H9 (cell line): Measurements from ENCODE around the gene ADGB. TPM values are rescaled to one million over a fixed set of nuclear protein-coding genes. Genes with fewer than 3 reads are reported as not detected.

Source experiments
- DNase-seq: peaks from one replicate; pipeline ENCODE4 v3.0.0-alpha.2; 2017
- H2AFZ ChIP-seq: one replicate; pipeline ENCODE4 v1.6.1; 2013; ENCODE audit warnings: mild to moderate bottlenecking, low read length, control low read depth, moderate library complexity
- H2AK5ac ChIP-seq: 2 replicates; pipeline ENCODE4 v1.6.1; 2013; ENCODE audit warnings: low read length, control low read depth, mixed read lengths; ENCODE audit not compliant: insufficient read length
- H2BK120ac ChIP-seq: one replicate; pipeline ENCODE4 v1.6.1; 2013; ENCODE audit warnings: low read depth, mild to moderate bottlenecking, low read length, control low read depth, inconsistent platforms; ENCODE audit not compliant: poor library complexity, severe bottlenecking
- H2BK12ac ChIP-seq: 2 replicates; pipeline ENCODE4 v1.6.1; 2013; ENCODE audit warnings: low read length, control low read depth, mixed read lengths, low read depth; ENCODE audit not compliant: insufficient read length
- H2BK15ac ChIP-seq: 2 replicates; pipeline ENCODE4 v1.6.1; 2013; ENCODE audit warnings: low read depth, low read length, control low read depth
- H2BK20ac ChIP-seq: one replicate; pipeline ENCODE4 v1.6.1; 2013; ENCODE audit warnings: low read depth, mild to moderate bottlenecking, low read length, control low read depth, inconsistent platforms; ENCODE audit not compliant: poor library complexity, severe bottlenecking
- H2BK5ac ChIP-seq: 2 replicates; pipeline ENCODE4 v1.6.1; 2013; ENCODE audit warnings: low read length, control low read depth, mixed read lengths; ENCODE audit not compliant: insufficient read length
- H3K14ac ChIP-seq: 2 replicates; pipeline ENCODE4 v1.6.1; 2013; ENCODE audit warnings: low read length, control low read depth; ENCODE audit not compliant: insufficient read depth
- H3K18ac ChIP-seq: 2 replicates; pipeline ENCODE4 v1.6.1; 2013; ENCODE audit warnings: low read depth, mild to moderate bottlenecking, mixed read lengths, low read length, control low read depth; ENCODE audit not compliant: insufficient read length
- H3K23ac ChIP-seq: 2 replicates; pipeline ENCODE4 v1.6.1; 2013; ENCODE audit warnings: low read length, control low read depth, mixed read lengths, low read depth; ENCODE audit not compliant: insufficient read length
- H3K23me2 ChIP-seq: 2 replicates; pipeline ENCODE4 v1.6.1; 2013; ENCODE audit warnings: low read depth, mild to moderate bottlenecking, mixed read lengths, low read length, control low read depth; ENCODE audit not compliant: insufficient read length, poor library complexity, severe bottlenecking
- H3K27ac ChIP-seq: 2 replicates; pipeline ENCODE4 v1.5.1; 2013; ENCODE audit warnings: low read length, control low read depth, mixed read lengths, low read depth; ENCODE audit not compliant: insufficient read length
- H3K27me3 ChIP-seq: 2 replicates; pipeline ENCODE4 v1.6.1; 2013; ENCODE audit warnings: low read length, control low read depth, inconsistent platforms; ENCODE audit not compliant: insufficient read depth
- H3K4ac ChIP-seq: 2 replicates; pipeline ENCODE4 v1.6.1; 2013; ENCODE audit warnings: low read depth, mild to moderate bottlenecking, control low read depth, inconsistent platforms, low read length, moderate library complexity
- H3K4me1 ChIP-seq: 2 replicates; pipeline ENCODE4 v1.6.1; 2013; ENCODE audit warnings: low read length, control low read depth, inconsistent platforms; ENCODE audit not compliant: insufficient read depth
- H3K4me2 ChIP-seq: 2 replicates; pipeline ENCODE4 v1.6.1; 2013; ENCODE audit warnings: low read length, control low read depth, mixed read lengths; ENCODE audit not compliant: insufficient read length, insufficient read depth
- H3K56ac ChIP-seq: 2 replicates; pipeline ENCODE4 v1.6.1; 2013; ENCODE audit warnings: low read depth, mild to moderate bottlenecking, mixed read lengths, low read length, control low read depth; ENCODE audit not compliant: insufficient read length
- H3K79me1 ChIP-seq: 2 replicates; pipeline ENCODE4 v1.6.1; 2013; ENCODE audit warnings: low read depth, mild to moderate bottlenecking, moderate library complexity, low read length, control low read depth, inconsistent platforms; ENCODE audit not compliant: insufficient read depth, poor library complexity, severe bottlenecking
- H3K79me2 ChIP-seq: 2 replicates; pipeline ENCODE4 v1.6.1; 2013; ENCODE audit warnings: low read length, control low read depth, inconsistent platforms; ENCODE audit not compliant: insufficient read depth
- H3K9ac ChIP-seq: 2 replicates; pipeline ENCODE4 v1.6.1; 2013; ENCODE audit warnings: low read length, control low read depth, mixed read lengths; ENCODE audit not compliant: insufficient read length; ENCODE audit errors: extremely low read depth
- H3K9me3 ChIP-seq: one replicate; pipeline ENCODE4 v1.6.1; 2013; ENCODE audit warnings: low read depth, low read length, inconsistent platforms; ENCODE audit not compliant: control insufficient read depth
- H3T11ph ChIP-seq: one replicate; pipeline ENCODE4 v1.6.1; 2013; ENCODE audit warnings: mild to moderate bottlenecking, low read length, control low read depth, inconsistent platforms
- H4K20me1 ChIP-seq: one replicate; pipeline ENCODE4 v1.6.1; 2013; ENCODE audit not compliant: control insufficient read depth, insufficient read length, insufficient read depth
- H4K5ac ChIP-seq: 2 replicates; pipeline ENCODE4 v1.6.1; 2013; ENCODE audit warnings: low read depth, mild to moderate bottlenecking, mixed read lengths, low read length, control low read depth; ENCODE audit not compliant: insufficient read length
- H4K8ac ChIP-seq: replicated peaks from 2 replicates; pipeline ENCODE4 v1.6.1; 2013; ENCODE audit warnings: low read length, control low read depth, mixed read lengths, low read depth; ENCODE audit not compliant: insufficient read length
- H4K91ac ChIP-seq: 2 replicates; pipeline ENCODE4 v1.6.1; 2013; ENCODE audit warnings: low read depth, mild to moderate bottlenecking, moderate library complexity, mixed read lengths, low read length, control low read depth; ENCODE audit not compliant: insufficient read length
- H3K27ac Mint-ChIP-seq, 3 experiments: 2 replicates in 2 of 3; 3 replicates in 1 of 3; pipeline ENCODE4 v1.8.0; 2020 to 2021; ENCODE audit warnings: mixed read lengths in 3 of 3, mild to moderate bottlenecking in 1 of 3, moderate library complexity in 1 of 3
- H3K27me3 Mint-ChIP-seq: 2 replicates; pipeline ENCODE4 v1.8.0; 2021; ENCODE audit warnings: low read depth, mild to moderate bottlenecking, moderate library complexity, mixed read lengths
- H3K36me3 Mint-ChIP-seq, 3 experiments: 2 replicates in 2 of 3; 3 replicates in 1 of 3; pipeline ENCODE4 v1.8.0; 2020 to 2021; ENCODE audit warnings: low read depth in 3 of 3, mixed read lengths in 3 of 3; ENCODE audit not compliant: insufficient read depth in 1 of 3
- H3K4me1 Mint-ChIP-seq, 2 experiments: 2 replicates each; pipeline ENCODE4 v1.8.0; 2020; ENCODE audit warnings: mixed read lengths in 2 of 2
- H3K4me3 Mint-ChIP-seq, 2 experiments: 2 replicates in 1 of 2; 3 replicates in 1 of 2; pipeline ENCODE4 v1.8.0; 2020 to 2021; ENCODE audit warnings: mild to moderate bottlenecking in 2 of 2, mixed read lengths in 2 of 2, moderate library complexity in 1 of 2
- H3K9me3 Mint-ChIP-seq, 2 experiments: 2 replicates in 1 of 2; 3 replicates in 1 of 2; pipeline ENCODE4 v1.8.0; 2020; ENCODE audit warnings: mild to moderate bottlenecking in 2 of 2, mixed read lengths in 2 of 2, moderate library complexity in 1 of 2
- CTCF ChIP-seq: fragments of 200-600 bp; sonication (generic); conservative IDR thresholded peaks from 3 replicates; pipeline ENCODE4 v1.8.0; 2021; ENCODE audit warnings: antibody characterized with exemption, mild to moderate bottlenecking
- WGBS: extraction: QIAGEN DNeasy Blood & Tissue Kit; methylation state at CpG from one replicate; pipeline ENCODE4 v1.1.7; 2013; ENCODE audit warnings: missing lambda C conversion rate, low lambda C conversion rate, mixed read lengths; ENCODE audit not compliant: insufficient read length; ENCODE audit errors: extremely low coverage; 5-methylcytosine and 5-hydroxymethylcytosine counted together
- total RNA-seq: library from RNA; stranded (reverse); gene quantifications from 2 replicates; pipeline ENCODE4 v1.2.1, GENCODE V29; 2021

The ADGB gene
- total RNA-seq, 1 experiment from 2014 or later: not detected

GRCh38 chr6:146679386-146679785, 80.6 kb downstream of the ADGB start:
- no peak overlapping the region for H2AK5ac ChIP-seq
- no peak overlapping the region for H3K4me3 Mint-ChIP-seq
- no peak overlapping the region for H3K4me2 ChIP-seq
- no peak overlapping the region for H3K4ac ChIP-seq
- no peaks in the 10 kb centered on the region for H3K4me1 ChIP-seq
- H4K20me1 ChIP-seq: no peaks in the 10 kb centered on the region
- no peak overlapping the region for H4K91ac ChIP-seq
- H2BK15ac ChIP-seq: no peak overlapping the region
- no peak overlapping the region for H3K14ac ChIP-seq
- no peaks in the 10 kb centered on the region for H3K79me2 ChIP-seq
- H2BK120ac ChIP-seq: no peak overlapping the region
- no peak overlapping the region for H4K5ac ChIP-seq
- no peaks in the 10 kb centered on the region for H3K23me2 ChIP-seq
- no peak overlapping the region for H2BK5ac ChIP-seq
- H3K9ac ChIP-seq: no peak overlapping the region
- H3K23ac ChIP-seq: no peak overlapping the region
- TF ChIP-seq CTCF: no peak
- H3K36me3 Mint-ChIP-seq: no peaks in the 10 kb centered on the region
- H2BK20ac ChIP-seq: no peak overlapping the region
- H3K9me3 ChIP-seq: no peaks in the 10 kb centered on the region
- H3K4me1 Mint-ChIP-seq: no peaks in the 10 kb centered on the region
- H3K27me3 Mint-ChIP-seq: no peaks in the 10 kb centered on the region
- H3K27ac ChIP-seq: no peak overlapping the region
- no peak overlapping the region for H2AFZ ChIP-seq
- no peaks in the 10 kb centered on the region for H3K9me3 Mint-ChIP-seq
- no CpG with 5 or more reads among the region's 3 CpGs for WGBS
- H2BK12ac ChIP-seq: no peak overlapping the region
- H4K8ac ChIP-seq: no peak overlapping the region
- no peak overlapping the region for H3K18ac ChIP-seq
- H3T11ph ChIP-seq: no peak overlapping the region
- no peaks in the 10 kb centered on the region for H3K79me1 ChIP-seq
- no peak for DNase-seq
- H3K27ac Mint-ChIP-seq: no peak overlapping the region
- H3K56ac ChIP-seq: no peak overlapping the region
- H3K27me3 ChIP-seq: no peaks in the 10 kb centered on the region
